ENCODE results near the gene PPP4R1.

DNA sequence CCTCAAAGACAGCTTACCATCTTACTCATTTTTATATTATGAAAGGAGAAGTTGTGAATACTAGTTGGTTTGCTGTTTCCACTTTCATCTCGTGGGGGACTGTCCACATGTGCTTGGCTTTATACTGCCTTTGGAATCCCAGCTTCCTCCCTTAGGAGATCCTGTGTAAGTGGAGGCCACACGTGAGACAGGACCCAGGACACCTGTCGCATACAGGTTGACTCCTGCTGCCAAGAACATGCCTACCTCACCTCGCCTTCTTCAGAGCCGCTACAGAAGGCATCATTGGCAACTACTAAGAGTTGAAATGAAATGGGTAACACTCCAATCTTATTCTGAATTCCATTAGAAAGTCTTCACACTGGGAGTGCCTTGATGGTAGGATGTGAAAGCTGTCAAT, 69.3 kb downstream of the PPP4R1 start:
- TF ChIP-seq, protein P1, sequence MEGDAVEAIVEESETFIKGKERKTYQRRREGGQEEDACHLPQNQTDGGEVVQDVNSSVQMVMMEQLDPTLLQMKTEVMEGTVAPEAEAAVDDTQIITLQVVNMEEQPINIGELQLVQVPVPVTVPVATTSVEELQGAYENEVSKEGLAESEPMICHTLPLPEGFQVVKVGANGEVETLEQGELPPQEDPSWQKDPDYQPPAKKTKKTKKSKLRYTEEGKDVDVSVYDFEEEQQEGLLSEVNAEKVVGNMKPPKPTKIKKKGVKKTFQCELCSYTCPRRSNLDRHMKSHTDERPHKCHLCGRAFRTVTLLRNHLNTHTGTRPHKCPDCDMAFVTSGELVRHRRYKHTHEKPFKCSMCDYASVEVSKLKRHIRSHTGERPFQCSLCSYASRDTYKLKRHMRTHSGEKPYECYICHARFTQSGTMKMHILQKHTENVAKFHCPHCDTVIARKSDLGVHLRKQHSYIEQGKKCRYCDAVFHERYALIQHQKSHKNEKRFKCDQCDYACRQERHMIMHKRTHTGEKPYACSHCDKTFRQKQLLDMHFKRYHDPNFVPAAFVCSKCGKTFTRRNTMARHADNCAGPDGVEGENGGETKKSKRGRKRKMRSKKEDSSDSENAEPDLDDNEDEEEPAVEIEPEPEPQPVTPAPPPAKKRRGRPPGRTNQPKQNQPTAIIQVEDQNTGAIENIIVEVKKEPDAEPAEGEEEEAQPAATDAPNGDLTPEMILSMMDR (IDR thresholded peaks at IDR 0.05): no peak
- no peak for TF ChIP-seq ZFX (IDR thresholded peaks at IDR 0.05; ENCODE audit: borderline replicate concordance)
